Activated CD4-positive, alpha-beta T cell treated with anti-CD3 and anti-CD28 coated beads, Interleukin-2, amount 10 ng/mL, durations not matched to agents 7 days and 5 days (primary cell): Measurements from ENCODE around the gene SAMD8. TPM values are rescaled to one million over a fixed set of nuclear protein-coding genes. Genes with fewer than 3 reads are reported as not detected.
"Not testable (repeated sequence)": the region's sequence is repeated elsewhere in the genome, so short reads cannot be mapped to it uniquely, and the experiment has no call there.

ENCODE experiments used
- CTCF ChIA-PET: fragments of 350-600 bp; sonication (Branson Sonifier 250); formaldehyde crosslinking; loops from one replicate; lab custom pipeline; 2021; ENCODE audit warnings: antibody characterized with exemption; lab: Charles Lee
- POLR2A ChIA-PET: fragments of 350-600 bp; sonication (Branson Sonifier 250); formaldehyde crosslinking; loops from one replicate; lab custom pipeline; 2021; ENCODE audit warnings: antibody characterized with exemption; lab: Charles Lee
- DNase-seq: peaks from one replicate; pipeline ENCODE4 v3.0.0-alpha.2; 2020
- H3K27ac Mint-ChIP-seq: one replicate; pipeline ENCODE4 v1.8.0; 2021; ENCODE audit warnings: mild to moderate bottlenecking, moderate library complexity, mixed read lengths
- H3K27me3 Mint-ChIP-seq: one replicate; pipeline ENCODE4 v1.8.0; 2021; ENCODE audit warnings: mixed read lengths
- H3K36me3 Mint-ChIP-seq: one replicate; pipeline ENCODE4 v1.8.0; 2021; ENCODE audit warnings: low read depth, mixed read lengths
- H3K4me1 Mint-ChIP-seq: one replicate; pipeline ENCODE4 v1.8.0; 2021; ENCODE audit warnings: mixed read lengths
- H3K4me3 Mint-ChIP-seq: one replicate; pipeline ENCODE4 v1.8.0; 2021; ENCODE audit warnings: mild to moderate bottlenecking, moderate library complexity, mixed read lengths
- H3K9me3 Mint-ChIP-seq: one replicate; pipeline ENCODE4 v1.8.0; 2021; ENCODE audit warnings: mixed read lengths
- total RNA-seq, 2 experiments: library from RNA; stranded (reverse); gene quantifications; one replicate each; pipeline ENCODE4 v1.2.3, GENCODE V29; 2021

The SAMD8 gene
- total RNA-seq, 2 experiments from 2014 or later = 12.9 to 13.3 TPM

- peak; percentile 8 for DNase-seq
- H3K27me3 Mint-ChIP-seq = no peaks in the 10 kb centered on the region
- H3K4me1 Mint-ChIP-seq = peaks cover 43% of the 10 kb centered on the region
- peaks cover 23% of the 10 kb centered on the region for H3K36me3 Mint-ChIP-seq
- POLR2A ChIA-PET = no interaction called here
- H3K27ac Mint-ChIP-seq = peak overlapping the region; percentile 100
- peak overlapping the region; percentile 97 for H3K4me3 Mint-ChIP-seq
- H3K9me3 Mint-ChIP-seq = no peaks in the 10 kb centered on the region
- CTCF ChIA-PET = interaction anchor here (0.6 to 5.6 kb wide), 16 partner anchors 9 to 1342 kb away, joined by 3 to 55 read pairs (median 5); partner anchors contain the start of gene COMTD1
Observed at GRCh38 chr10:75209086-75209920, 97.8 kb downstream of the SAMD8 start.

GRCh38 chr10:75209921-75210281 is 98.4 kb downstream of the SAMD8 start:
- peaks cover 28% of the 10 kb centered on the region for H3K36me3 Mint-ChIP-seq
- peak; percentile 86 for DNase-seq
- H3K27ac Mint-ChIP-seq = peak overlapping the region; percentile 100
- ChIA-PET POLR2A (no interaction called here), CTCF (interaction anchor here (0.6 to 5.6 kb wide), 13 partner anchors 9 to 1020 kb away, joined by 3 to 55 read pairs (median 6); partner anchors contain the start of gene COMTD1)
- H3K4me3 Mint-ChIP-seq = peak overlapping the region; percentile 97
- H3K4me1 Mint-ChIP-seq = peaks cover 45% of the 10 kb centered on the region
- H3K9me3 Mint-ChIP-seq = no peaks in the 10 kb centered on the region
- H3K27me3 Mint-ChIP-seq = no peaks in the 10 kb centered on the region

- Mint-ChIP-seq H3K36me3 (peaks cover 28% of the 10 kb centered on the region), H3K27ac (peak within 1 kb of the TSS; percentile 100), H3K27me3 (no peaks in the 10 kb centered on the region), H3K9me3 (no peaks in the 10 kb centered on the region), H3K4me1 (peaks cover 45% of the 10 kb centered on the region), H3K4me3 (peak within 1 kb of the TSS; percentile 97)
- CTCF ChIA-PET = interaction anchor here (0.6 to 5.6 kb wide), 14 partner anchors 10 to 1021 kb away, joined by 3 to 55 read pairs (median 6); partner anchors contain the start of gene COMTD1
- POLR2A ChIA-PET = interaction anchor here (0.7 to 1.3 kb wide), 3 partner anchors 20 to 25 kb away, joined by 3 to 5 read pairs (median 4); partner anchors contain the start of gene COMTD1
- DNase-seq = peak; percentile 94
Observed at GRCh38 chr10:75210282-75211006, 99.0 kb downstream of the SAMD8 start, which contains the start of gene VDAC2. Gene VDAC2 (plus strand): TSS chr10:75210796. CDS start chr10:75211159, 363 bp downstream.

- POLR2A ChIA-PET = interaction anchor here (0.6 to 1.3 kb wide), 6 partner anchors 19 to 708 kb away, joined by 3 to 7 read pairs (median 4); partner anchors contain the start of gene COMTD1
- H3K27me3 Mint-ChIP-seq = no peaks in the 10 kb centered on the region
- peaks cover 48% of the 10 kb centered on the region for H3K4me1 Mint-ChIP-seq
- no peaks in the 10 kb centered on the region for H3K9me3 Mint-ChIP-seq
- peak; percentile 42 for DNase-seq
- H3K27ac Mint-ChIP-seq = peak overlapping the region; percentile 100
- H3K4me3 Mint-ChIP-seq = peak overlapping the region; percentile 97
- peaks cover 32% of the 10 kb centered on the region for H3K36me3 Mint-ChIP-seq
- CTCF ChIA-PET = interaction anchor here (0.7 to 5.6 kb wide), 8 partner anchors 12 to 81 kb away, joined by 3 to 55 read pairs (median 6); partner anchors contain the start of gene COMTD1
Observed at GRCh38 chr10:75211007-75211691, 99.7 kb downstream of the SAMD8 start.

- H3K36me3 Mint-ChIP-seq = peaks cover 40% of the 10 kb centered on the region
- CTCF ChIA-PET = interaction anchor here (5.3 to 5.6 kb wide), 2 partner anchors 17 to 23 kb away, joined by 40 to 55 read pairs; partner anchors contain the start of gene COMTD1
- no peak for DNase-seq
- no peaks in the 10 kb centered on the region for H3K27me3 Mint-ChIP-seq
- H3K27ac Mint-ChIP-seq = peak overlapping the region; percentile 57
- peak overlapping the region; percentile 97 for H3K4me3 Mint-ChIP-seq
- H3K4me1 Mint-ChIP-seq = peaks cover 51% of the 10 kb centered on the region
- H3K9me3 Mint-ChIP-seq = no peaks in the 10 kb centered on the region
- POLR2A ChIA-PET = no interaction called here
Observed at GRCh38 chr10:75212343-75212742, 100.9 kb downstream of the SAMD8 start.

- Mint-ChIP-seq H3K4me3 (no peak overlapping the region), H3K36me3 (peaks cover 60% of the 10 kb centered on the region), H3K9me3 (no peaks in the 10 kb centered on the region), H3K27me3 (no peaks in the 10 kb centered on the region), H3K4me1 (peaks cover 48% of the 10 kb centered on the region), H3K27ac (no peak overlapping the region)
- ChIA-PET POLR2A (no interaction called here), CTCF (interaction anchor here (0.6 to 7.0 kb wide), 3 partner anchors 13 to 1343 kb away, joined by 3 to 52 read pairs (median 3); partner anchors contain the start of gene COMTD1)
- no peak for DNase-seq
Observed at GRCh38 chr10:75220274-75220673, 108.8 kb downstream of the SAMD8 start.

- H3K27ac Mint-ChIP-seq, H3K4me3 Mint-ChIP-seq, DNase-seq, H3K27me3 Mint-ChIP-seq, POLR2A ChIA-PET, H3K9me3 Mint-ChIP-seq: not testable (repeated sequence)
- Mint-ChIP-seq H3K4me1 (peaks cover 49% of the 10 kb centered on the region), H3K36me3 (peaks cover 60% of the 10 kb centered on the region)
- CTCF ChIA-PET = interaction anchor here (7.0 kb wide), 1 partner anchor 12 kb away, joined by 52 read pairs; the partner anchor contains the start of gene COMTD1
Observed at GRCh38 chr10:75221492-75221891, 110.0 kb downstream of the SAMD8 start.

- ChIA-PET CTCF (interaction anchor here (2.3 to 7.0 kb wide), 2 partner anchors 10 to 13 kb away, joined by 10 to 52 read pairs; partner anchors contain the start of genes COMTD1 and VDAC2), POLR2A (no interaction called here)
- H3K4me3 Mint-ChIP-seq = no peak overlapping the region
- no peak overlapping the region for H3K27ac Mint-ChIP-seq
- no peaks in the 10 kb centered on the region for H3K27me3 Mint-ChIP-seq
- peaks cover 52% of the 10 kb centered on the region for H3K4me1 Mint-ChIP-seq
- peaks cover 52% of the 10 kb centered on the region for H3K36me3 Mint-ChIP-seq
- no peaks in the 10 kb centered on the region for H3K9me3 Mint-ChIP-seq
- no peak for DNase-seq
Observed at GRCh38 chr10:75223507-75223906, 112.1 kb downstream of the SAMD8 start.

GRCh38 chr10:75226095-75226494 is 114.6 kb downstream of the SAMD8 start:
- ChIA-PET POLR2A (no interaction called here), CTCF (interaction anchor here (0.6 to 7.0 kb wide), 9 partner anchors 7 to 125 kb away, joined by 3 to 52 read pairs (median 3); partner anchors contain the start of genes COMTD1 and VDAC2)
- H3K27me3 Mint-ChIP-seq = no peaks in the 10 kb centered on the region
- H3K4me1 Mint-ChIP-seq = peaks cover 52% of the 10 kb centered on the region
- no peaks in the 10 kb centered on the region for H3K9me3 Mint-ChIP-seq
- no peak for DNase-seq
- H3K27ac Mint-ChIP-seq = peak overlapping the region; percentile 60
- peaks cover 60% of the 10 kb centered on the region for H3K36me3 Mint-ChIP-seq
- H3K4me3 Mint-ChIP-seq = no peak overlapping the region

GRCh38 chr10:75226656-75227055 is 115.2 kb downstream of the SAMD8 start:
- peaks cover 64% of the 10 kb centered on the region for H3K36me3 Mint-ChIP-seq
- H3K4me1 Mint-ChIP-seq = peaks cover 54% of the 10 kb centered on the region
- no peak for DNase-seq
- H3K9me3 Mint-ChIP-seq = no peaks in the 10 kb centered on the region
- no peaks in the 10 kb centered on the region for H3K27me3 Mint-ChIP-seq
- H3K4me3 Mint-ChIP-seq = no peak overlapping the region
- POLR2A ChIA-PET = no interaction called here
- CTCF ChIA-PET = interaction anchor here (0.6 to 7.0 kb wide), 8 partner anchors 7 to 126 kb away, joined by 3 to 52 read pairs (median 4); partner anchors contain the start of genes COMTD1 and VDAC2
- no peak overlapping the region for H3K27ac Mint-ChIP-seq

GRCh38 chr10:75228278-75228677 is 116.8 kb downstream of the SAMD8 start:
- peaks cover 55% of the 10 kb centered on the region for H3K4me1 Mint-ChIP-seq
- H3K36me3 Mint-ChIP-seq = peaks cover 68% of the 10 kb centered on the region
- POLR2A ChIA-PET = interaction anchor here (0.6 kb wide), 1 partner anchor 207 kb away, joined by 4 read pairs; no protein-coding TSS in a partner anchor

More at GRCh38 chr10:75228278-75228677, 116.8 kb downstream of the SAMD8 start:
- H3K27ac Mint-ChIP-seq = peak overlapping the region; percentile 72
- H3K4me3 Mint-ChIP-seq = no peak overlapping the region
- no peak for DNase-seq
- no peaks in the 10 kb centered on the region for H3K27me3 Mint-ChIP-seq
- H3K9me3 Mint-ChIP-seq = no peaks in the 10 kb centered on the region
- CTCF ChIA-PET = interaction anchor here (1.1 to 5.4 kb wide), 3 partner anchors 14 to 40 kb away, joined by 3 to 40 read pairs (median 10); partner anchors contain the start of gene VDAC2
